Stimulated activated CD8-positive, alpha-beta memory T cell treated with anti-CD3 and anti-CD28 coated beads, Interleukin-12 subunit alpha, Interleukin-12 subunit beta, amount 100 ng/mL, for 24 hours (primary cell): ENCODE measurements around the gene MOB1B.

Experiments used
- DNase-seq: peaks from one replicate; pipeline ENCODE4 v3.0.0-alpha.2; 2020; ENCODE audit errors: extremely low read depth

MOB1B gene

DNA sequence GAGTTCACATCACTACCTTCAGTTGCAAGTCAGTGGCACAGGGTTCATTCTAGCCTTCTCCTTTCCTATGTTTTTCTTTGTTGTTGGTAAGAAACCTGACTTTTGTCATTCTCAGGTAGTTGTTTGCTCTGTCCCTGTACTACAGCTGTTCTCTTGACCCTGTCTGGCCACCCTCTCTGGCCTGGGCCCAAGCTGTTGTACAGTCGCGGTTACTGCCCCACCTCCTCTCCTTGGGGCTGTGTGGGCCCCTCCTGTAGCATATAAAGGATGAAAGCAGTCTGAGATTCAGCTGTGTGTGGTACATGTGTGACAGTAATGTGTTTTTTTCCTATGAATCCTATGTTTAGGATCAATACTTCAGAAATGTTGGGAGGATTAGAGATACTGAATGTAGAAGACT is 12.5 kb downstream of the MOB1B start:
- DNase-seq: no peak

DNA sequence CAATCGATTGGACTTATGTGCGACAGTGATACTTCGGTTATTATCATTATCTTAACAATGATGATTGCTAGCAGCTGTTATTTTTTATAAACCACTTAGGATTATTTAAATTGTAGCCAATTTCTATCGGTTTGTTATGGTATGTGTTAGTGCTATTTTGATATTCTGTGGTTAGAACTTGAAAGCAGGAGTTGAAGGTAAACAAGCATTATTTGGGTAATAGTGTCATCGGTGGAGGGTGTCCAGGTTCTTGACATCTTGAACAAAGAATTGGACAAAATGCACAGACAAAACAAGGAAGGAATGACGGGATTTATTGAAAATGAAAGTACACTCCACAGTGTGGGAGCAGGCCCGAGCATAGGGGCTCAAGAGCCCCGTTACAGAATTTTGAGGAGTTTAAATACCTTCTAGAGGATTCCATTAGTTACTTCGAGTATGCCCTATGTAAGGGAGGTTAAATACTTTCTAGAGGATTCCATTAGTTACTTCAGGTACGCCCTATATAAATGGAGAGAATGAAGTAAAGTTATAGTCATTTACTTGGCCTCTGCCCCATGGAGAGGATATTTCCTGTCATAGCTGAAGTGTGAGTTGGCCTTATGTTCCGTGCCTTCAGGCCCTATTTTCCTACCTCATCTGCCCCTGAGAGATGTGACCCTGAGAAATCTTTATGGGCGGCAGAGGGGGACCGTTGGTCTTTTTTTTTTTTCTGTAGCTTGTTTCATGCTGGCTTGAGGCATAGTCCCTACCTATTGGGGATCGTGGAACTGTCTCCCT is 13.1 kb downstream of the MOB1B start:
- DNase-seq: no peak

DNA sequence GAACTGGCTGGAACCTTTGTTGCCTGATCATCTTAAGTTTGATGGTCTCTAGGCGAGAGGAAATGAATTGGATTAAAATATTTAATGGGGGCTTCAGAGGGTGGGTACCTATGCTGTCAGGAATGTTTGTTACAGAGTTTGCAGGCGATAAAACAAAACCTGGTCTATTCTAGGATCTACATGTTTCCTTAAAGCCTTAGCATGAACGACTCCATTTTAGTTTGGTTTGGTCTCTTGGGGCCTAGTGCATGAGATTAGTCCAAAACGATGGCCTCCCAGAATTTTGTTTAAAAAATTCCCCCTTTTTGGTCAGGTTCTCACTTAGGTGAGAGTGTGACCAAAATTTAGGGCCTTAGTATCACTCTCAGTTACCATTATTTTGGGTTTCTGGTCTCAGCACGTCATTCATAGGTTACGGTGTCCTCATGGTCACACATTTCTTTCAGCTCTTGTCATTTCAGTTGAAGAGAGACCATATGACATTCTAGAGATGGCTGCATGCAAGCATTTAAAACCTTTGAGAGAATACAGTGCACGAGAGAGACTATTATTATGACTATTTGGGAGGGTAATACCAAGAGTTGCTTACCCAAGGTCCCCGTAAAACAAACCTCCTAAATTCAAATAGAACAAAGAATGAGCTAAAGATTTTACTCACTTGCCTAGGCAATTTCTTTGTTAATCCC is 13.8 kb downstream of the MOB1B start:
- no peak for DNase-seq

DNA sequence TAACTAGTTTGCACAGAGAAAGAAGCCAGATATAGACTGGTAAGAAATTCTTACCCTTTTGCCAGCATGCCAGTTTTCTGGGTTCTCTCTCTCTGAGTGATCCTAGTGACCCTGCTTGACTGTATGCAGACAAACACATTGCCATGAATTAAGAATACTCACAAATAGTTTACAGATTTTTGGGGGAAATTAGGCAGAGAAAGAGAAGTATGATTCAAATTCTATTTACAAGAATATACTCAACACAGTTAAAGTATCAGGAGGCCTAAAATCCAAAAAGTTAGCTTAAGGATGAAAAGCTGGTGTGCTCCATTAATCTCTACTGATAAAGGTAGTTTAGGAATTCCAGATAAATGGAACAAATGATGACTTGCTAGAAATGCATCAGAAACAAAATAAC is 18.4 kb downstream of the MOB1B start:
- DNase-seq: no peak

DNA sequence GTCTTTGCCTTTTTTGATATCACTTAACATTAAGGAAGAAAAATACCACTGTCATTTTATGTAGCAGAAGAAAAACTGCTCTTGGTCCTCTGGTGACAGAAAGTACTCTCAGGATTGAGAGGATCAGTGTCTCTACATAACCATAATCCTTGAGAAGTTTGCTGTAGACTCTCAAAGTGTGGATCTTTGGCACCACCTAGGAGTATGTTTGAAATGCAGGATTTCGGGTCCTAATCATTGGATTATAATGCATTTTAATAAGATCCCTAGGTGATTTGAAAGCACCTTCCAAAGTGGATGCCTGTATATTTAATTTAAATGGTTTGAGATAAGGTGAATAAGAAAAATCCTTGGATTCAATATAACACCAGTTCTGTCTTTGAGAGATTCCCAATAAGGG is 23.2 kb downstream of the MOB1B start:
- no peak for DNase-seq

DNA sequence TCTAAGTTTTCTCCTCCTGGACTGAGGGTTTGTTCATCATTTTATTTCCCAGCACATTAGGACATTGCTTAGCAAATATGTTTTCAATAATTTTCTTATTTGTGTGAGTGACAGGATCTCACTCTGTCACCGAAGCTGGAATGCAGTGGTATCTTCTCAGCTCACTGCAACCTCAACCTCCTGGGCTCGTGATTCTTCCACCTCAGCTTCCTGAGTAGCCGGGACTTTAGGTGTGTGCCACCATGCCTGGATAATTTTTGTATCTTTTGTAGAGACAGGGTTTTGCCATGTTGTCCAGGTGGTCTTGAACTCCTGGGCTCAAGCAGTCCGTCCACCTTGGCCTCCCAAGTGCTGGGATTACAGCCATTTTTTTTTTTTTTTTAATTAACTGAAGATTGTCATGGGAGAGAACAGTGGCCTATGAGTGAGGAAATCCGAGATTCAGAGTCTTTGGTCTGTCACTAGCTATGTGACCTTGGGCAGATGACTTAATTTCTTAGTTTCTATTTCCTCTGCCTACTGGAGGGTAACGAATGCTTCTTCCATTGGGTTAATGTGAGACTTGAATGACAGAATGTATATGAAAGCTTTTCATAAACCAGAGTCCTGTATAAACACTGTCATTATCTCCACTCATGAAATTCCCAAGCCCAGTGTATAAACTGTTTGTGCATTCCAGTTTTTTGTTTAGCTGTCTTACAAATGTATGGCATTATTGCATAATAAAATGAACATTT is 23.9 kb downstream of the MOB1B start:
- DNase-seq: no peak

DNA sequence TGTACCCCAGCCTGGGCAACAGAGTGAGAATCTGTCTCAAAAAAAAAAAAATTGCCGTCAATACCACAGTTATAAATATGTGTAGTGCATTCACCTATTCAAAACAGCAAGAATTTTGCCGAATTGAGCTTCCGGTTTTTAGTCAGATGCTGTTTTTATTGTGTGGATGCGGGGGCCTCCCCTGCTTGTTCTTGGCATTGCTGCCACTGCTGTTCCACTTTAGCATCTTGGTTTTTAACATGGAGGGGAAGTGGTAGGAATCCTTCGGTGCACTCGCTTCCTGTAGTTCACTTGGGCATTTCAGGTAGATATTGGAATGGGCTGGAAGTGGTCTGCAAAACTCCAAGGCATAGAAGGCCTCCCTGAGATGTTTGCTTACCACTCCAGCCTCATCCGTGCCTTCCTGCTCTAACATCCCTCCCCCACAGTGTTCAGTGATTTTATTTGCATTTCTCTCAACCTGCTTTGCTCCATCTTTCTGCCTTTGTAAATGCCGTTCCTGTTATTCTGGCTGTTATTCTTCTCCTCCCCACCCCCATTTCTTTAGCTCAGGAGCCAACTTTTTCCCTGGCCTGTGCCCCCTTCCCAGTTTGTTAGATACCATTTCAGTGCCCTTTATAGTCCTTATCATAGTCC is 25.5 kb downstream of the MOB1B start:
- no peak for DNase-seq

DNA sequence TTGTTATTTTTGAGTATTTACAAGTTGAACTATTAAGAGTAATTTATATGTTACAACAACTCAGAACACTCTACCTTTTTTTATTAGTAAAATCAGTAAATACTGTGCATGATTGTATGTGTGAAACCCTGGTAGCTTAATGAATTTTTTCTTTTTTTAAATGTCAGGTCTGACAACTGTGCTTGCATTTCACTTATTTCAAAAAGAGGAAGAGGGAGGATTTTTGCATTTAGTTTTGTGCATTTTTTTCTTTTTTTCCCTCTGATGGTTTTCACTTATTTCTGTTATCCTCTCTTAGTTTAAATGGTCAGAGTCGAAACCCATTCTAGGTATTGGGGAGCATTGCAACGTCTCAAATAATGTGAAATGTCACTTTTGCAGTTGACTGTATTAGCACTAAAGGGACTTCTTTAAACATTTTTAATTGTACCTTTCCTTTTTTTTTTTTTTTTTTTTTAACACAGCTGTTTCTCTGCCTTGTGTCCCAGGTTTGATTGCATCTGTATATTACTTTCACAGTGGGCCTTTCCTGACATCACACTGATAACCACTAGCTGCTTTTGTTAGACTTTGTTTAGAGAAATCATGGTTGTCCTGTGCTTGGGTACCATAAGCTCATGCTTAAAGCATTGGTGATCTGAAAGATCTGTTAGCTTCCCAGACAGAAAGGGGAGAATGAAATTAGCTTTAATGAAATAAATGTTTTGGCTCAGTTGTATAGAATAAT is 28.5 kb downstream of the MOB1B start:
- no peak for DNase-seq

DNA sequence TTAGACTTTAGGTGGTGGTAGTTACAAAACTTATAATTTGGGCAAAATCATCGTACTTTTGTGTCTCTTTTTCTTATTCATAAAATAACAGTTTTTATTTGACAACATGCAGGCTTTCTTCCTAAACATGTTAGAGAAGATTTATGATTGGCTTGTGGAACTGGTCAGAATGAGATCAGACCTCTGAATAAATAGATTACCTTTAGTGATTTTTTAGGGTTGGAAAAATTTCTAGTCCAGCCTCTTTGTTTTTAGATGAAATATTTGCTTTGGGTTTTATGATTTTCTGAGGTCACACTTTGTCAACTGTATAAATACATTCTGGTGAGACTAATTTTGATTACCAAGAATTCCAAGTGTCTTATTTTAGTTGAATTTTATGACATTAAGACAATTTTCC is 29.2 kb downstream of the MOB1B start:
- DNase-seq: no peak

DNA sequence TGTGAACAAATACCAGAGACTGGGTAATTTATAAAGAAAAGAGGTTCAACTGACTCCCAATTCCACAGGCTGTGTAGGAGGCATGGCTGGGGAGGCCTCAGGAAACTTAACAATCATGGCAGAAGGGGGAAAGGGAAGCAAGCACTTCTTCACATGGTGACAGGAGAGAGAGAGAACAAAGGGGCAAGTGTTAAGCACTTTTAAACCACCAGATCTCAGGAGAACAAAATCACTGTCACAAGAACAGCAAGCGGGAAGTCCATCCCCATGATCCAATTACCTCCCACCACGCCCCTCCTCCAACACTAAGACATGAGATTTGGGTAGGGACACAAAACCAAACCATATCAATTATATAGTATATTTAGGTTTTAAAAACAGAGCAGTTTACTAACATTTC is 30.8 kb downstream of the MOB1B start:
- no peak for DNase-seq

DNA sequence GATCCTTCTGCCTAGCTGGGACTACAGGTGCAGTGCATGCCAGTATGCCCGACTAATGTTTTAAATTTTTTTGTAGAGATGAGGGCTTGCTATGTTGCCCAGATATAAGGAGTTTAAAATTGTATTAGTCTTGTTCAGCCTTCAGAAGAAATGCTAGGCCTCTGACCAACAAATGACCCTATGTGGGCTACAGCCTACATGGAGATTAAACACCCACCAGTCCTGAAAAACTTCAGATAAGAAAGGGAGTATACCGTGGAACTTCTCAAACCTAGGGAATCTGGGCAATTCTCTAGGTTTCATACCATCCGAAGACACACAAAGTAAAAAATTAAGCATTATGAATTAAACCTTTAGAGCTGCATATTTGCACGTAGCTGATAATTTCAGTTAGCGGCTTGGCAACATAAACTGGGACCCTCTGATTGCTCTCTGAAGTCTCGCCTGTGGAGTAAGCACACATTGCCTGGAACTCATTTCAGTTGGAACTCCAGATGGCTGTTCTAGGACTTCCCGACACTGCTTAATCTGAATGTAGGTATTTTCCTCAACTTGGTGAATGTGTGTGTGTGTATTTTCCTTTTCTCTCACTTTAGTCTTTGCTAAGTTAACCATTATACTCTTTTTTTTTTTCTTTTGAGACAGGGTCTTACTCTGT is 33.0 kb downstream of the MOB1B start:
- DNase-seq: no peak

DNA sequence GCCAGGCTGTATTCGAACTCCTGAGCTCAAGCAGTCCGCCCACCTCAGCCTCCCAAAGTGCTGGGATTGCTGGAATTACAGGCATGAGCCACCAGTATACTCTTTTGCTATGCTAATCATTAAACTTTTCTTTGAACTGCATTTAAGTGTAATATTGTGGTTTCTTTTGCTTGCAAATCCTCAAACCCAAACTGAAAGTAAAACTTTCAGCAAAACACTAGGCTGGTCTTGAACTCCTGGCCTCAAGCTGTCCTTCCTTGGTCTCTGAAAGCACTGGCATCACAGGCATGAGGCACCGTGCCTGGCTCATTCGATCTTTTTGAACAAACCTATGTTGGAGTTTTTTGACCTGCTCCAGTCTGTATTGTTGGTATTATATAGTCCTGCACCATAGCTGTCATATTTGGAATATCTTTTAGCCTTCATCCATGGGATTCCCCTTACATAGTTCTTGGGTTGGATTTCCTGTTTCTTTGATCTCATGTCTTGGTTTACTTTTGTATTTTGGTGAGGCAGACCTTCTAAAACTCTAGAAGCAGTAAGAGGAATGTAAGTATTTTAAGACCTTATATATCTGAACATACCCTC is 34.1 kb downstream of the MOB1B start:
- DNase-seq: no peak

DNA sequence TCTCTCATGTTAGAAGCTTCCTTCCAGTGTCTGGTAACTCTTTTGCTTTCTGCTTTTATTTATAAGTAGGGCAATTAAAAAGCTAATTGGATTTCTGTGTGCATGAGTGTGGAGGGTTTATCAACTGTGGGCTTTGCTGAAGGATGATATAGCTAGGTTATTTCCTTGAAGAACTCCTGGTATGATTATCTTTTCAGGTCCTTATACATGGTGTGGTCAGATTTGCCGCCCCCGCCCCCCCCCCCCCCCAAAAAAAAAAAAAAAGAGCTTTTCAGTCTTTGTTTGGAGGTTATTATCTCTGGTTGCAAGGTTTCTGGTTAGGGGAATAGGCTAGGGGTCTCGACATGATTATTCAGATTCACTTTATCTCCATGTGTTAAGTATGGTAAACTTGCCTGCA is 35.9 kb downstream of the MOB1B start:
- no peak for DNase-seq

DNA sequence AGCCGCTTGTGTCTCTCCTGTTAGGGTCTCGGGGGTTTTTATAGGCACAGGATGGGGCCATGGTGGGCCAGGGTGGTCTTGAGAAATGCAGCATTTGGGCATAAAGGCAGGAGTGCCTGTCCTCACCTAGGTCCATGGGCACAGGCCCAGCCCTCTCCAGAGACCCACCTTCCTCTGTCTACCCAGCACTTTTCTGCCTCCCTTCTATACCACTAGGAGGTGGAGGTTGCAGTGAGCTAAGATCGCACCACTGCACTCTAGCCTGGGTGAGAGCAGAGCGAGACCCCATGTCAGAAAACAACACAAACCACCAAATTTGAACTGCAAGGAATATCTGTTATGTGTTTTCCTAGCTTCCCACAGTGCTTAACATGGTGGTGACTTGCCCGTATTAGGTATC is 38.0 kb downstream of the MOB1B start:
- no peak for DNase-seq

DNA sequence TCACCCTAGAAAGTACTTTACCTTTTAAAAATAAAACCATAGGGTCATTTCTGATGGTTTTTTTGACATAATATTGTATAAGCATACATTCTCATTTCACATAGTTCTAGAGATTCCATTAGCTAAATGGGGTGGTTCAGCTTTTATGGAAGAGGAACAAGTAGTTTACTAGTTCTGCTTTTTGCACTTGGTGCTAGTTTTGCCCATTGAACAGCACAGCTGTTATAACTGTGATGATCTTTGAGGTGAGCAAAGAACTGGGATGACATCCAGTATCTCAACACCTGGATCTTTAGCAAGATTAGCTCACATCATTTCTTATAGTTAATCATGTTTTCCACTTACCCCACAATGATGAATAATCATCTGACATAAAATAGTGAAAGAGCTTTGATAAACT is 40.9 kb downstream of the MOB1B start:
- no peak for DNase-seq

DNA sequence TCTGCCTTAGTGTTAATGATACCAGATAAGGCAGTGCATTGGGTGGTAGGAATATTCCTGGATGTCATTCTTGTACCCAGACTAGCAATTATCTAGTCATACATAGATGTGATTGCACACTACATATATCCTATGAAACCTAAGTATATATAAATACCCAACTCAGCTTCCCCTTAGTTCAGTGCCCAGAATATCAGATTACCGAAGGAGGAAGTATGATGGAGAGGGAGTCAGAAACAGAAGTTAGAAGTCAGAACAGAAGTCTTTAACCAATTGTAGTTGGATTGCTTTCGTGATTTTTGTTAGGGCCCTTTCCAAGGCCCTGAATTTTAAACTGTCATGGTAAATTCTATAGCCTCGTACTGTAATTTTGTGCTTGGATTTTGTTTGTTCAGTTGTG is 42.9 kb downstream of the MOB1B start:
- no peak for DNase-seq

DNA sequence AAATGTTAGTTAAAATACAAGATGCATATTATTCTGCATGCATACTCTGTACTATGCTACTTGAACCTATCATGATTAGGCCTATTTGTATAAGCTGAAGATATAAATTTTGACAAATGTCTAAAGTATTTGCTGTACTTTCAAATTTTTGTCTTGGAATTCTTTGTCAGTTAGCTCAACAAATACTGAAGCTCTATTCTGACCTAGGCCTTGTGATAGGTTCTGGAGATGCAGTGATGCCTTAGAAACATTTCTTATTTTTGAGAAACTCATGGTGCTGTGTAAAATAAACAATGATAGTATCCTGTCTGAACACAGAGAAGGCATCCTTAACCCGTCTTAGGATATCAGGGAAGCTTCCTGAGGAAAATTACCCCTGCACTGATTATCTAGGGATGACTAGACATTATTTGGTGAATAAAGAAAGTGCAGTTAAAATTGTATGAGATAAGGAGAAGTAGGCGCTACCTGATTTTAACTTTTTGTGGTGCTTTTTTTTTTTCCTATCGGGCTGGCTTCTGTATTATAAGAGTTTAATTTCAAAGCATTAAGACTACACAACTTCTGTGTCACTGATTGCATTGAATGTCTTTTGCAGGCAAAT is 43.4 kb downstream of the MOB1B start:
- no peak for DNase-seq

DNA sequence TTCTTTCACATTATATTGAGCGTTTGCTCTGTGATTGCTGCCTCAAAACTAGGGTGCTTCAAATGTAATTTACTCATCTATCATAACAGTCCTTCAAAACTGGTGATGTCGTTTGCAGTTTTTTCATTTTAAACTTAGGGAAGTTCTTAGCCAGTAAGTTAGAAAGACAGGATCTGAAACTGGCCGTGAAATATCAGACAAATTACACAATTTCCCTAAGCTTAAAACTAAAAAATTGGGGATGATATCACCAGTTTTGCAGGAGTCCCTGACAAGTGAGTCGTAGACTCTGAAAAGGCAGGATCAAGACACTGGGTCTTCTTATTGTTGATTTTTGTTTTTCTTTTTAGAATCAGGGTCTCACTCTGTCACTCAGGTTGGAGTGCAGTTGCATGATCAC is 44.8 kb downstream of the MOB1B start:
- DNase-seq: no peak

DNA sequence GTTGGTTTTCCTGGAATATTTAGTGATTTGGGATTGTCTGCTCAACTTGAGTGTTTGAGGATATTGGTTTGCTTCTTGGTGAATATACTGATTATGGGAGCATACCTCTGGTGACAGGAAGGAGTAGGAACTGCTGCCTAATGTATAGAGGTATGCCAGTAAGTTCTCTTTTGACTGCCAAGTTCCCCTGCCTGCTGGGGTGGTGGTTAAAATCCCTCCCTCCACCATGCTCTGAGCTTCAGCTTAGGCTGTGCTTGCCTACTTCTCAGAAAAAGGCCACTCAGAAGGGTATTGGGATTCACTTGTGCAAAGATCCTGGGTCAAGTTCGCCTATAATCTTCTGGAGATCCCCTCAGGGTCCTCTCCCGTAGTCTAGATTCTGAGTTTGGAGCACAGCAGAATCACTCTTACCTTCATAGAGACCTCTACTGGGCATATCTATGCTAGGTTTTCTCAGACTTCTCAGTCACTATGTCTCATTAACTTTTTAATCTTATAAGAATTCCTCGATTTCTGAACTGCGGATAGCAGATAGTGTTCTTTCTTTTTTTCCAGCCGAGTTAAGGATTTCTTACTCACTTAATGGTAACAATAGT is 46.6 kb downstream of the MOB1B start:
- no peak for DNase-seq

DNA sequence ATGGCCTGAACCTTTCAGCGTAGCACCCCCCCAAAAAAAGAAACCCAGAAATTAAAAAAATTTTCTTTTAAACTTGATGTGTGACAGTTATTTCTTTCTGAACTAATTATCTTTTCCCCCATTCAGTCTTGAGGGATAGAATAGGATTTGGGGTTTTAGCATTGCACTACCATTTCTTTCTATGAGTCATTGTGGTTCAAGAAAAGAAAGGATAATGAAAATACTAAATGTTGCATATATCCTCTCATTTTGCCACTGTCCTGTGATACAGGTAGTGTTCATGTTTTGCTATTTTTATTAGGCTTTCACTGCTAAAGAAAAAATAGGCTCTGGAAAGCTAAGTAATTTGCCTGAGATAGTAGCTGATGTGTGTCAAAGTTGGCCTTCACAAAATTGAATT is 51.9 kb downstream of the MOB1B start:
- DNase-seq: no peak
